HG03571 (cell line): Measurements from ENCODE around the gene MEX3D.

Experiments
- ATAC-seq: cut with Tn5 transposase; IDR thresholded peaks from one replicate; pipeline ENCODE4 v1.9.1; 2021; ENCODE audit not compliant: unreplicated experiment

Gene MEX3D

GRCh38 chr19:1598777-1599459, 30.8 kb upstream of the MEX3D start:
- no peak for ATAC-seq

DNA sequence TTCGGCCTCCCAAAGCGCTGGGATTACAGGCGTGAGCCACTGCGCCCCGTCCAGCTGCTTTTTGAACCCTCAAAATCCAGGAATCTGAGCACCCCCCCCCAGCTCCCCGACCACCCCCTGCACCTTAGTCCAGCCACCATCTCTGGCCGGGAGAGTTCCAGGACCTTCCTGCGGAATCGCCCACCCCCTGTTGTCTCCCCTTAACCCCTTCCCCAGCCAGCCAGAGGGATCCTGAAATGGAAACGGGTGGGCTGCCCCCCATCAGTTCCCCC, 25.3 kb upstream of the MEX3D start:
- ATAC-seq = no peak

DNA sequence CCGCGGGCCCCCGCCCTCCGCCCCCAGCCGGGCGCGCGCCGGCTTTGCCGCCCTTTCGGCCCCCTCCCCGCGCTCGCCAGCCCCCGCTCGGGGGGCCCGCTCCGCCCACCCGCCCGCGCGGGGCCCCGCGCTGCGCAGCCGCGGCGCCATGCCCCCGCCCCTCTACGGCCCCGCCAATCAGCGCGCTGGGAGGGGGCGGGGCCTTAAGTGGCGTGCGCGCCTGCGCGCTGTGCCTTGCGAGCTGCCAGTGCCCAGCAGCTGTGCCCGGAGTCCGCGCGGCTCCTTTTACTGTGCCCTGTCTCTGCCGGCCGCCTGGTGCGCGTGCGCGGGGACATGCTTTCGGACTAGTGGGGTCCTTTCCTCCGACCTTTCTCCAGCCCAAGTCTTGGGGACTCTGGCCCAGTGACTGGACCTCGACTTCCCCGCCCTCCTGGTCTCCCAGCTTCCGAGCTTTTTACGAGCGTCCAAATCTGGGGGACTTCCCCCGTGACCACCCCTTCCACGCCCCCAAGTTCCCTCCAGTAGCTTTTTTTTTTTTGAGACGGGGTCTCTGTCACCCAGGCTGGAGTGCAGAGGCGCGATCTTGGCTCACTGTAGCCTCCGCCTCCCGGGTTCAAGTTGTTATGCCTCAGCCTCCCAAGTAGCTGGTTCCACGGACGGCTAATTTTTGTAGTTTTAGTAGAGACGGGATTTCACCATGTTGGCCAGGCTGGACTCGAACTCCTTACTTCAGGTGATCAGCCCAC, 24.8 kb upstream of the MEX3D start, which contains the start of gene MBD3:
Gene MBD3 (minus strand): TSS at position 111 of the 746 bp plus-strand sequence. CDS start 234 bp downstream, outside the sequence.
- ATAC-seq = peak; percentile 48

- ATAC-seq = peak; percentile 41
Measured at GRCh38 chr19:1592024-1592754, 24.1 kb upstream of the MEX3D start.

- no peak for ATAC-seq
Measured at GRCh38 chr19:1591421-1592023, 23.4 kb upstream of the MEX3D start.

- no peak for ATAC-seq
Measured at GRCh38 chr19:1590641-1591397, 22.7 kb upstream of the MEX3D start.

DNA sequence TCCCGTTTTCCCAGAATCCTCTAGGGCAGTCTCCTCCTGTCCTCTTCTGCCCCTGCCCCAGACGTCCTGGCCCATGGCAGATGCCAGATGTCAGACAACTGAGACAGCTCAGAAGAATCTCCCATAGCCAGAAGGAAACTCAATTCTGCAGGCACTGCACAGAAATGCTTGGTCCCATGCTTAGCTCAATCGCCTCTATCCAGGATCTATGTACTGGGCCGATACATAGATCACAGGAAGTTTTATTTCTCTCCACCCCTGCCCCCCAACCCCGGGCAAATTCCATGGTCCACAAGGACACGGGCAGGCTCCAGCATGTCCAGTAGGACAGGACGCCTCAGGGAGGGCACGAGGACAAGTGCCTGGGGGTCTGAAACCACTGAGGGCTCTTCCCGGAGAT, 19.7 kb upstream of the MEX3D start:
- ATAC-seq = no peak

DNA sequence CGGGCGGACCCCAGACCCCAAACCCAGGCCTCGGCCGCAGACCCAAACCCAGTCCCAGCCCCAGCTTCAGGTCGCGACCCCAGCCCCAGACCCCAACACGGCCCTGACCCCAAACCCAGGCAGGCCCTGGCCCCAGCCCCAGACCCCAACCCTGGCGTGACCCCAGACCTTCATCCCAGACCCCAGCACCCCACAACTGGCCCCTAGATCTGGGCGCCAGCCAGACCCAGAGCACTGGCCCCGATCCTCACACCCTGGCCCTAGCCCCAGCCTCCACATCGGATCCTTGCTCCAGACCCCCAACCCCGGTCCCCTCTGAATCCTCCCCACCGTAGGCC, 17.1 kb upstream of the MEX3D start:
- ATAC-seq = no peak

- ATAC-seq = no peak
Measured at GRCh38 chr19:1584500-1585242, 16.5 kb upstream of the MEX3D start.

- ATAC-seq = no peak
Measured at GRCh38 chr19:1582201-1582600, 14.1 kb upstream of the MEX3D start.

DNA sequence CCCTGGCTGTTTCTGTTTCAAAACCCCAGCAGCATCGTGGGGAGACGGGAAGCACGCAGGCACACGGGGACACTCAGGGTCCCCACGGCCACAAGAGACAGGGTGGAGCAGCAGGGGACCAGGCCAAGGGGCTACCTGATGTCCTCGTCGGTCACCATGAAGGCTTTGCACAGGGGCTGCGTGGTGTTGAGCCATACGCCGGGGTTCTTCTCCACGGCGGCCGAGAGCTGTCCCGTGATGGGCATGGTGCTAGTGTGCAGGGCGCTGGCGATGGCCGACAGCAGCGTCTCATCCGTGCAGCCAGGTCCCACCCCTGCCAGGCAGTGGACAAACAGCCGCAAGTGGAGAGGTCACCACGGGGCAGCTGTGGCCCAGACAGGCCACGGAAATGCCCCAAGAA, 12.8 kb upstream of the MEX3D start:
- ATAC-seq = no peak

- ATAC-seq = no peak
Measured at GRCh38 chr19:1580382-1580781, 12.3 kb upstream of the MEX3D start.

- no peak for ATAC-seq
Measured at GRCh38 chr19:1579222-1579621, 11.1 kb upstream of the MEX3D start.

- no peak for ATAC-seq
Measured at GRCh38 chr19:1577929-1578618, 9.9 kb upstream of the MEX3D start.

DNA sequence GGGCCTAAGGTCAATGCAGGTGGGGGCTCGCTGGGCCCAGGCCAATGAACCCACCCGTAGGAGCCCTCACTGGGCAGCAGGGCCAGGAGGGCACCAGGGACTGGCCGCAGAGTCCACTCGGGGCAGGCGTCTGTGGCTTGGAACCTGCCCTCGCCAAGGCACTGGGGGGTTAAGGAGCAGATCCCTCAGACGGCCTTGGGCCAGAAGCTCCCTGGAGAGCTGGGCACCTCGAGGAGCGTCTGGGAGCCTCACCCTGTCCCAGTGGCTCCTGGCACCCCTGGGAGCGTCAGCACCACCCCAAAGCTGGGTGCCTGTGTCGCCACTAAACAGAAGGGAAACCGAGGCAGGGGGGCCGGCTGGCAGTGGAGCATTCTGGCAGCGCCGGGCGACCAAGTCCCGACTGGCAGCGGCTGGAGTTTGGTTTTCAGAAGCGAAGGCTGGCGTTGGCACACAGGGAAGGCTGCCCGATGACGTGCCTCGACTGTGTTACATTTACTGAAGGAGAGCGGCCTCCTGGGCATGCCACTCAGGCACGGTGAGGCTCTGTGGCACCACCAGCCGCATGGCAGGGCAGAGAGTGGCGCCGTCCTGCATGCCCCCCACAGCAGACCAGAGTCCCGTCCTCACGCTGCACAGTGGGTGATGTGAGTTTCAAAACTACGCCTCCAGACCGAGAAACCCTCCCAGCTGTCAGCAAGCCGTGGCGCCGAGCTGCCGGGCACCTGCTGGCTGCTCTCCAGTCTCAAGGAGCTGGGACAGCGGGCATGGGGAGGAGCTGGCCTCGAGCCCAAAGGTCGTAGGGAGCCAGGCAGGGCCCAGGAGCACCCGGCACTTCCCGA, 9.2 kb upstream of the MEX3D start:
- ATAC-seq = no peak

- ATAC-seq = no peak
Measured at GRCh38 chr19:1576242-1577089, 8.3 kb upstream of the MEX3D start.

DNA sequence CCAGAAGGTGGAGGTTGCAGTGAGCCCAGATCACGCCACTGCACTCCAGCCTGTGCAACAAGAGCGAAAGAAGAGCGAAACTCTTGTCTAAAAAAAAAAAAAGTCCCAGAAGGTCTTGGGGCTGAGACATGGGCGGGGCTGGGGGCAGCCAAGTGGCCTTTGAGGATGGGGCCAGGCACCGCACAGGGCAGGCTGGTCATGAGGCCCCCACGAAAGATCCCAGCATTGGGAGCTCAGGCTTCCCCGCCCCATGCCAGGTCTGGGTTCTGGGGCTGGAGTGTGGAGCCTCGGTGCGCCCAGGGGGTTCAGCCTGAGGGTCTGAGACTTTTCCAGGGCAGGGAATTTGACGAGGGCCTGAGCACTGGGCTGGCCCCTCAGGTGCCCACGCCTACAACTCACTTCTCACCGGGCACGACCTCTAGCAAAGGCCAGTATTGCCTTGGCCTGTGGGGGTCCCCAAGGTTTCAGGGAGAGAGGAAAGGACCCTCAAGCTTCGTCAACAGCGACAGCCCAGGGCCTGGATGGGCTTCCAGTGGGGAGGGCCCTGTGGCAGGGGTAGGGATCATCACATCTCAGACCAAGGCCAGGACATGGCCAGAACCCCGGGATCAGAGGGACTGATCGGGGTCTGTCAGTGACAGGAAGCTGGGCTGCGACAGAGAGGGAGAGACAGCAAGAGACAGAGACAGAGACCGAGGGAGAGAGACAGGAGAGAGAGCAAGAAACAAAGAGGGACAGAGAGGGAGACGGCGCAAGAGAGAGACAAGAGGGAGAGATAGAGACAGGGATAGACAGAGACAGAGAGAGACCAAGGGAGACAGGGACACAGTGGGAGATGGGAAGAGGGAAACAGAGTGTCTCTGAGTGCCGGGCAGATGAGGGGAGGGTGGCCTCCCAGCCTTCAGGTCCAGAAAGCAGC, 7.5 kb upstream of the MEX3D start:
- ATAC-seq = no peak
